GM11168 (cell line): Measurements from ENCODE around the gene STARD3NL.
"Not testable (repeated sequence)": the region's sequence is repeated elsewhere in the genome, so short reads cannot be mapped to it uniquely, and the experiment has no call there.

ENCODE experiments used
- in situ Hi-C: fragments of 300-500 bp; cut with MboI; formaldehyde crosslinking; loops from one replicate; pipeline ENCODE4 v1.12.0; 2022; ENCODE audit warnings: low sequenced_read_pairs; ENCODE audit not compliant: unreplicated experiment

The STARD3NL gene

GRCh38 chr7:38215735-38216670 lies 38.0 kb downstream of the STARD3NL start:
- in situ Hi-C loops, result loop anchor here (25.0 kb wide), 1 partner anchor 304 kb away; the partner anchor contains the start of genes EPDR1 and SFRP4

GRCh38 chr7:38217672-38218071 lies 39.6 kb downstream of the STARD3NL start:
- in situ Hi-C loops, result loop anchor here (25.0 kb wide), 1 partner anchor 305 kb away; the partner anchor contains the start of genes EPDR1 and SFRP4

GRCh38 chr7:38220452-38220851 lies 42.4 kb downstream of the STARD3NL start:
- in situ Hi-C loops, result loop anchor here (5.0 to 25.0 kb wide), 2 partner anchors 113 to 308 kb away; partner anchors contain the start of genes EPDR1 and SFRP4

- in situ Hi-C loops, result loop anchor here (5.0 to 25.0 kb wide), 2 partner anchors 115 to 310 kb away; partner anchors contain the start of genes EPDR1 and SFRP4
Observed at GRCh38 chr7:38222481-38223096, 44.5 kb downstream of the STARD3NL start.

GRCh38 chr7:38223306-38223705 lies 45.3 kb downstream of the STARD3NL start:
- in situ Hi-C loops, result loop anchor here (5.0 to 25.0 kb wide), 2 partner anchors 116 to 311 kb away; partner anchors contain the start of genes EPDR1 and SFRP4

- in situ Hi-C loops, result loop anchor here (5.0 to 25.0 kb wide), 2 partner anchors 117 to 312 kb away; partner anchors contain the start of genes EPDR1 and SFRP4
Observed at GRCh38 chr7:38224392-38224791, 46.3 kb downstream of the STARD3NL start.

- in situ Hi-C loops, result loop anchor here (5.0 kb wide), 1 partner anchor 88 kb away; no protein-coding TSS in a partner anchor
Observed at GRCh38 chr7:38229386-38229785, 51.3 kb downstream of the STARD3NL start.

- in situ Hi-C loops, result loop anchor here (5.0 kb wide), 1 partner anchor 87 kb away; no protein-coding TSS in a partner anchor
Observed at GRCh38 chr7:38229884-38230642, 52.0 kb downstream of the STARD3NL start.

- in situ Hi-C loops, result no loop called here
Observed at GRCh38 chr7:38232502-38233366, 54.7 kb downstream of the STARD3NL start.

GRCh38 chr7:38234759-38235158 lies 56.7 kb downstream of the STARD3NL start:
- in situ Hi-C loops, result not testable (repeated sequence)

GRCh38 chr7:38235606-38236005 lies 57.6 kb downstream of the STARD3NL start:
- in situ Hi-C loops, result no loop called here

- in situ Hi-C loops, result not testable (repeated sequence)
Observed at GRCh38 chr7:38239129-38239528, 61.1 kb downstream of the STARD3NL start.

- in situ Hi-C loops, result no loop called here
Observed at GRCh38 chr7:38241071-38241470, 63.0 kb downstream of the STARD3NL start.

- in situ Hi-C loops, result no loop called here
Observed at GRCh38 chr7:38242814-38243213, 64.8 kb downstream of the STARD3NL start.

GRCh38 chr7:38243345-38243744 lies 65.3 kb downstream of the STARD3NL start:
- in situ Hi-C loops, result not testable (repeated sequence)

- in situ Hi-C loops, result no loop called here
Observed at GRCh38 chr7:38244516-38244915, 66.5 kb downstream of the STARD3NL start.

- in situ Hi-C loops, result no loop called here
Observed at GRCh38 chr7:38245409-38245977, 67.4 kb downstream of the STARD3NL start.

- in situ Hi-C loops, result no loop called here
Observed at GRCh38 chr7:38248069-38248567, 70.1 kb downstream of the STARD3NL start.
